Activated CD4-positive, alpha-beta T cell treated with anti-CD3 and anti-CD28 coated beads for 48 hours (primary cell): ENCODE results near the gene CRBN.

Source experiments
- DNase-seq: peaks from one replicate; pipeline ENCODE4 v3.0.0-alpha.2; 2020

CRBN gene

DNA sequence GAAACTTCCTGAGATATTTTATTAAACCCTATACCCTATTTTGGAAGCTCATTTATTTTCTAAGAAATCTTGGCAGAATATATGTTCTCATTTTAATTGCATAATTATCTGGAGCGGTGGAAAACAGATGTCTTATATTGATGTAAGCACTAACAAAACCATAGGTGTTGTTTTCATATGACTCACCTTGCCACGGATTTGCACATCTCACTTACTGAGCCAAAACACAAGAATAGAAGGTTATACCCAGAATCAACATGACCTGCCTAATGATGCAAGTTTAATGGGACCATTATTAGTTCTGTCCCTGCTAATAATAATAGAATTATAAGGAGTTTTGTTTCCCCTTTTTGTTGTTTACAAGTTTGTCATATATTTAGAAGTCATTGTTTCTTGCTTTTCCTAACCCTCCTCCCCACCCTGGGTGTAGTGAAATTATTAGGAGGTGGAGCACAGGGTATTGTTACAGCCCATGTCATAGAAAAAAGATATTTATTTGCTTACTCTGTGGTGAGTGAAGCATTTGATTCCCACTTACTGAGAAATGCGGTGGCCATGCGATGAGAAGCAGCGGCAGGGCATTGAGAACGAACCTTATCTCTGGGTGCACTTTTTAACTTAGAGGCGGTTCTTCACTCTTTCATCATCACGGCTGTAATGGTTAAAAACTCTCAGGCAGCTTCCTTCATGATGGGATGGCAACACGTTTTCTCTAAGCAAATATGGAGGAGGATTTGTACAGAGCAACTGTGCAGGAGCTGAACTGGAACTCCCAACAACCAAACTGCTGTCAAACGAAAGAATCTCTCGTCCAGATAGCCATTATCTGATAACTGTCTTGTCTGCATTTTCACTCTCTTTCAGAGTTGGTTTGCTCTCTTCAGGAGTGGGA lies 69.8 kb downstream of the CRBN start:
- no peak for DNase-seq

DNA sequence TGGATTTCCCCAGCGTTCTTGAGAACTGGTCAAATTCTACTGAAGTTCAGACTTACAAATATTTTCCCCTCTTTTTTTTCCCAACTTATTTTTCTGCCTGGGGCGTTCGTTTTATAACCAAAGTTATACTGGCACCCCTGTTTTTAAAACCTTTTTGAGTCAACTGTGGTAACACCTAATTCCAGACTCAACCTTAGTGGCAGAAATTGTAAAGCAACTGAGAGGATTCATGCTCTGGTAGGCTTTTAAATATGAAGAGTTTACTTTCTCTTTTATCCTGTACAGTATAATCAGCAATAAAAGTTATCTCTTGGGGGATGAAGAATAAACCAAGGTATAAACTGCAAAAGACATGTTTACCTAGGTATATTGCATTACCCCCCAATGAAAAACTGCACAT lies 71.6 kb downstream of the CRBN start:
- DNase-seq, result no peak

GRCh38 chr3:3107181-3107580 lies 72.3 kb downstream of the CRBN start:
- DNase-seq, result no peak

DNA sequence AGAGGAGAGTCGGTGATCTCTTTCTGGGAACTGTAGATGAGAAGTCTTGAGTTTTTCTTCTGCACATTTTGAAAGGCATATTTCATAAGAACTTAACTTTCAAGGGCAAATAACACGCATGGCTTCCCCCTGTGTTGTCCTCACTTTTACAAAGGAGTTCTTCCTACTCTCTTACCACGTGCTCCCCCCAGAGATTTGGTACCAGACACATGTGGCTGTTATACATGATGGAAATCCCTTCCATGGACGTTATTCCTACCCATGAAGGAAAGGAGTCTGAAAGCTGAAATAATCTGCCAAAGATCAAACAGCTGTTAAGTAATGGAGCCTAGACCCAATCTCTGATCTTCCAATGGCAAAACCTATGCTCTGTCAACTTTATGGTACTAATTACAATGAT lies 73.7 kb downstream of the CRBN start:
- no peak for DNase-seq

- no peak for DNase-seq
These were observed 74.2 kb downstream of the CRBN start for GRCh38 chr3:3105246-3105645.

DNA sequence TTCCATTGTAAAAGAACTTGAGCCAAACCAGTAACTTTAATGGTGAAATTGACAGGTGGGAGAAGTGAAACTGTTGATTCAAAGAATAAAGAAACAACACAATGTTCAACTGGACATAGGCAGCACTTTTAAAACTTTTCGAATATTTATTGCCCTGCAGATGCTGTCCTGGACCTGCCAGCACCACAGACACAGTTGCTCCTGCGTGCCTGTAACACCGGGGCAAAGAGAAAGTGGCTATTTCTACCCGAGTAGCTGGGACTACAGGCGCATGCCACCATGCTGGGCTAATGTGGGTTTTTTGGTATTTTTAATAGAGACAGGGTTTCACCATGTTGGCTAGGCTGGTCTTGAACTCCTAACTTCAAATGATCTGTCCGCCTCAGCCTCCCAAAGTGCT lies 76.7 kb downstream of the CRBN start:
- DNase-seq, result no peak

DNA sequence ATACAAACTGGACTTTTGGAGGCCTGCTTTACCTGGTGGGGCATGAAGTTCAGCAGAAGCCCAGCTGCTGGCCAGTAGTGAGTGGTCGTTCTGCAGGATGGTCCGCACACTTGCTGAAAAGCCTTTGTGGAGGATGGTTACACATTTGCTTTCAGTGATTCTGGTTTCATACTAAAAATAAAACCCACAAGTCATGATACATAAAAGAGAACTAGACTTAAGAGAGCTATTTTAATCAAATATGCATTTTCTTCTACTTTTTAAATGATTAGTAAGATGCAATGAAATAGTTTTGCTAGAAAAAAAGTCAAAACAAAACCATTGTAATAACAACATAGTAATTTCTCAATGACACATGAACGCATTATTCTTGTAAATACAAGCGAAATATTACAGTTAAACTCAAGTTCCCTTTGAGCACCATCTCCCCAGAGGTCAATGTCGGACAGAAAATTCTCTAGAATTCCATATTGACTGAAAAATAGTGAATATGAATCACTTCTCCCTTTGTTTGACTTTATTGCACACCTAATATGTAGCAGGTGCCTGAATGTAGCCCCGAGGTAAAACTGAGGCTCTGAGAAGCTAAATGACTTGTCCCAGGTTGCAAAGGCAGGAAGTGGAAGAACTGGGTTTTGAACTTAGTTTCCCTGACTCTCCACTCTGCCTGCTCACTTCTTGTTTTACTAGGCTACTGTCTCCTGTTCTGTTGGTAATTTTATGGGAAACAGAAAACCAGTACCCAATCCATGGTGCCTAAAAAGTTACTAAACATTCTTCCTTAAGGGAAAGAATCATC lies 77.6 kb downstream of the CRBN start:
- no peak for DNase-seq
